ENCODE measurements around the gene OR2V2. TPM values are rescaled to one million over a fixed set of nuclear protein-coding genes. Genes with fewer than 3 reads are reported as not detected.
A peak's percentile ranks its signal among the peaks of the same experiment; 100 is the strongest.

OR2V2 gene
- total and polyA plus RNA-seq, 10 of the 15 experiments (the other 5 are each of a cell fraction or from before 2014, with no cell fraction given), result 0.26 TPM; not detected in 9

DNA sequence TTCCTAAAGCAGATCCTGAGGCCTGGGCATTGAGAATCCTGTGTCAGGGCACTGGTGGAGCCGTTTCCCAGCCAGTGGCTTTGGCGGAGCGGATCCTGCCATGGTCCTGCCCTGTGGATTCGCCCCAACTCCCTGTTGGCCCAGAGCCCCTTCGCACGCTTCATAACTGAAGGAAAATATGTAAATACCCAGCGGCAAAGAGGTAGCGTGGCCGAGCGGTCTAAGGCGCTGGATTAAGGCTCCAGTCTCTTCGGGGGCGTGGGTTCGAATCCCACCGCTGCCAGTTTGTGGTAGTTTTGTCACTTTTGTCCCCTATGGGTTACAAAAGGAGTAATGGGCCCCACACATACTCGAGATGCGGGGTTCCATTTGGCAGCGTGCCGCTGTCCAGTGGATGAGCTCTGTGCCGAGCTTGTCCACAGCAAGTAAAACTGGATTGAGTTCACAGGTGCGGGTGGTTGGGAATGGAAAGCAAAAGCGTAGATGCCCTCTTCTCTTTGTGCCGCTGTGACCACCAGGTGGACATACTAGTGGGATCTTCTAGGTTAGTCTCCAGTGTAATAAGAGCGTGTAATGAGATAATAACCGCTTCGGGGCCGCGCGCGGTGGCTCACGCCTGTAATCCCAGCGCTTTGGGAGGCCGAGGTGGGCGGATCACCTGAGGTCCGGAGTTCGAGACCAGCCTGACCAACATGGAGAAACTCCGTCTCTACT, 40.3 kb downstream of the OR2V2 start (continued):
- TF ChIP-seq ETV6 (conservative IDR thresholded peaks at IDR 0.05 in 1 of 2, IDR thresholded peaks at IDR 0.05 in 1 of 2; ENCODE audit: borderline replicate concordance in 1 of 2, low read depth in 1 of 2), result no peak
- no peak for TF ChIP-seq NR2C2 (IDR thresholded peaks at IDR 0.05; ENCODE audit: borderline replicate concordance, control insufficient read depth, insufficient read length, low read depth)
- no peak for TF ChIP-seq SUZ12 (IDR thresholded peaks at IDR 0.05; ENCODE audit: unreplicated experiment)
- 0 out of 2 replicates have a peak, but pooled peaks have one; percentile 9 for TF ChIP-seq IRF3 (IDR thresholded peaks at IDR 0.05)
- no peak for TF ChIP-seq SUPT20H (IDR thresholded peaks at IDR 0.05; ENCODE audit: borderline replicate concordance, control insufficient read depth, low read depth, low read length)
- no peak for TF ChIP-seq NFIC (IDR thresholded peaks at IDR 0.05; ENCODE audit: low read depth, low read length)
- no peak for TF ChIP-seq MTA3 (IDR thresholded peaks at IDR 0.05; ENCODE audit: borderline replicate concordance, low read length)
- TF ChIP-seq, protein P1, sequence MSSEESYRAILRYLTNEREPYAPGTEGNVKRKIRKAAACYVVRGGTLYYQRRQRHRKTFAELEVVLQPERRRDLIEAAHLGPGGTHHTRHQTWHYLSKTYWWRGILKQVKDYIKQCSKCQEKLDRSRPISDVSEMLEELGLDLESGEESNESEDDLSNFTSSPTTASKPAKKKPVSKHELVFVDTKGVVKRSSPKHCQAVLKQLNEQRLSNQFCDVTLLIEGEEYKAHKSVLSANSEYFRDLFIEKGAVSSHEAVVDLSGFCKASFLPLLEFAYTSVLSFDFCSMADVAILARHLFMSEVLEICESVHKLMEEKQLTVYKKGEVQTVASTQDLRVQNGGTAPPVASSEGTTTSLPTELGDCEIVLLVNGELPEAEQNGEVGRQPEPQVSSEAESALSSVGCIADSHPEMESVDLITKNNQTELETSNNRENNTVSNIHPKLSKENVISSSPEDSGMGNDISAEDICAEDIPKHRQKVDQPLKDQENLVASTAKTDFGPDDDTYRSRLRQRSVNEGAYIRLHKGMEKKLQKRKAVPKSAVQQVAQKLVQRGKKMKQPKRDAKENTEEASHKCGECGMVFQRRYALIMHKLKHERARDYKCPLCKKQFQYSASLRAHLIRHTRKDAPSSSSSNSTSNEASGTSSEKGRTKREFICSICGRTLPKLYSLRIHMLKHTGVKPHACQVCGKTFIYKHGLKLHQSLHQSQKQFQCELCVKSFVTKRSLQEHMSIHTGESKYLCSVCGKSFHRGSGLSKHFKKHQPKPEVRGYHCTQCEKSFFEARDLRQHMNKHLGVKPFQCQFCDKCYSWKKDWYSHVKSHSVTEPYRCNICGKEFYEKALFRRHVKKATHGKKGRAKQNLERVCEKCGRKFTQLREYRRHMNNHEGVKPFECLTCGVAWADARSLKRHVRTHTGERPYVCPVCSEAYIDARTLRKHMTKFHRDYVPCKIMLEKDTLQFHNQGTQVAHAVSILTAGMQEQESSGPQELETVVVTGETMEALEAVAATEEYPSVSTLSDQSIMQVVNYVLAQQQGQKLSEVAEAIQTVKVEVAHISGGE (CRISPR knock-in tag; IDR thresholded peaks at IDR 0.05), result no peak
- peak; percentile 57 for TF ChIP-seq NKRF (conservative IDR thresholded peaks at IDR 0.05)
- peak; percentile 66 for TF ChIP-seq ZBTB40 (IDR thresholded peaks at IDR 0.05; ENCODE audit: borderline replicate concordance)
- peak in 1 of 2 experiments; percentile 57; a peak in 1 of 4 replicates for TF ChIP-seq BHLHE40 (IDR thresholded peaks at IDR 0.05; ENCODE audit: borderline replicate concordance in 1 of 2, low read depth in 2 of 2, low read length in 1 of 2)
- TF ChIP-seq EED (IDR thresholded peaks at IDR 0.05; ENCODE audit: low read depth), result peak; percentile 72; the same call in 1 of the 2 replicates
- TF ChIP-seq RUNX3 (IDR thresholded peaks at IDR 0.05; ENCODE audit: low read length), result no peak
- TF ChIP-seq, protein P2, sequence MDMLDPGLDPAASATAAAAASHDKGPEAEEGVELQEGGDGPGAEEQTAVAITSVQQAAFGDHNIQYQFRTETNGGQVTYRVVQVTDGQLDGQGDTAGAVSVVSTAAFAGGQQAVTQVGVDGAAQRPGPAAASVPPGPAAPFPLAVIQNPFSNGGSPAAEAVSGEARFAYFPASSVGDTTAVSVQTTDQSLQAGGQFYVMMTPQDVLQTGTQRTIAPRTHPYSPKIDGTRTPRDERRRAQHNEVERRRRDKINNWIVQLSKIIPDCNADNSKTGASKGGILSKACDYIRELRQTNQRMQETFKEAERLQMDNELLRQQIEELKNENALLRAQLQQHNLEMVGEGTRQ (IDR thresholded peaks at IDR 0.05; ENCODE audit: borderline replicate concordance, low read depth, low read length), result no peak
- TF ChIP-seq SMARCA5 (IDR thresholded peaks at IDR 0.05), result peak; percentile 94; the same call in 1 of the 2 replicates
- no peak for TF ChIP-seq ZZZ3 (IDR thresholded peaks at IDR 0.05; ENCODE audit: control insufficient read depth, insufficient read length, low read depth)
